Suprapubic skin (tissue), 4 donors: ENCODE results near the gene SHMT2. TPM values are rescaled to one million over a fixed set of nuclear protein-coding genes. Genes with fewer than 3 reads are reported as not detected.

Source experiments
- DNase-seq, 2 donors: peaks; one replicate each; pipeline ENCODE4 v3.0.0-alpha.2; 2019; ENCODE audit warnings: low spot score in 2 of 2
- H3K27ac ChIP-seq: fragments of 200-600 bp; sonication (generic); one replicate; pipeline ENCODE4 v1.5.1; 2019
- H3K27me3 ChIP-seq: fragments of 200-600 bp; sonication (generic); one replicate; pipeline ENCODE4 v1.5.1; 2019
- H3K36me3 ChIP-seq: fragments of 200-600 bp; sonication (generic); one replicate; pipeline ENCODE4 v1.5.1; 2019
- H3K4me1 ChIP-seq: fragments of 200-600 bp; sonication (generic); one replicate; pipeline ENCODE4 v1.5.1; 2019
- H3K4me3 ChIP-seq: fragments of 200-600 bp; sonication (generic); one replicate; pipeline ENCODE4 v1.5.1; 2019; ENCODE audit warnings: mild to moderate bottlenecking
- H3K9me3 ChIP-seq: fragments of 200-600 bp; sonication (generic); one replicate; pipeline ENCODE4 v1.5.1; 2019
- CTCF ChIP-seq, 2 donors: fragments of 200-600 bp in 1 of 2; fragments of 450-650 bp in 1 of 2; sonication (generic) in 1 of 2; IDR thresholded peaks; one replicate each; pipeline ENCODE4 v1.5.1; 2016 to 2019; ENCODE audit warnings: antibody characterized with exemption in 2 of 2, mild to moderate bottlenecking in 1 of 2, moderate library complexity in 1 of 2
- EP300 ChIP-seq: sonication (generic); formaldehyde crosslinking; IDR thresholded peaks from one replicate; pipeline ENCODE4 v1.6.1; 2017; ENCODE audit warnings: antibody characterized with exemption
- POLR2A ChIP-seq, 2 donors: fragments of 450-650 bp; IDR thresholded peaks; one replicate each; pipeline ENCODE4 v1.6.1; 2017; ENCODE audit warnings: antibody characterized with exemption in 2 of 2, mild to moderate bottlenecking in 2 of 2, moderate library complexity in 2 of 2
- POLR2AphosphoS5 ChIP-seq, 3 donors: sonication (generic); formaldehyde crosslinking; IDR thresholded peaks; one replicate each; pipeline ENCODE4 v1.6.1; 2017; ENCODE audit warnings: antibody characterized with exemption in 3 of 3
- WGBS: methylation state at CpG from one replicate; pipeline ENCODE4 v1.1.5; 2018; 5-methylcytosine and 5-hydroxymethylcytosine counted together
- total RNA-seq, 4 donors: library from RNA; depleted of rRNA; stranded (reverse); fragments of >200 nt; gene quantifications; one replicate each; pipeline ENCODE4 v1.1.0, GENCODE V29; 2016

SHMT2 gene
- total RNA-seq, 4 donors from 2014 or later = 53.5 to 87.2 (median 70.3) TPM

DNA sequence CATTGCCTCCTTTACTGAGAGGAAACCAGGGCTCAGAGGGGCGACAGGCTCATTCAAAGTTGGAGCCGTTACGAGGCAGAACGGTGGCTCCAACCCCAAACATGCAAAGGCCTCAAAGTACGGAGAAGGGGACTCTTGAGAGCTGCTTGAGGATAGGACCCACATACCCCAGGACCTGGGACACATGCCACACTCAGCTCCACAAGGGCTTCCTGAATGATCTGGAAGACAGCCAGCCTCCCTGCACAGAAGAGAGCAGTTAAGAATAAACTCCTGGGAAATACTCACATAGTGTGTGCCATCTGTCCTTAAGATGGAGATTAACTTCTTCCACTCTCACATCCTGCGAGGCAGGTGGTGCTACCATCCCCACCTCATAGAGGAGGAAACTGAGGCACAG lies 39.5 kb upstream of the SHMT2 start:
- no peaks in the 10 kb centered on the region for H3K9me3 ChIP-seq
- no peaks in the 10 kb centered on the region for H3K4me1 ChIP-seq
- no peak for DNase-seq
- no peak overlapping the region for H3K4me3 ChIP-seq
- no peaks in the 10 kb centered on the region for H3K27me3 ChIP-seq
- H3K27ac ChIP-seq = no peak overlapping the region
- 80% methylated on average over 2 of the region's 6 CpGs for WGBS
- TF ChIP-seq POLR2AphosphoS5 (IDR thresholded peaks at IDR 0.05) (no peak), POLR2A (IDR thresholded peaks at IDR 0.05) (no peak), EP300 (no peak), CTCF (IDR thresholded peaks at IDR 0.05) (no peak)
- H3K36me3 ChIP-seq = peaks cover 99% of the 10 kb centered on the region

DNA sequence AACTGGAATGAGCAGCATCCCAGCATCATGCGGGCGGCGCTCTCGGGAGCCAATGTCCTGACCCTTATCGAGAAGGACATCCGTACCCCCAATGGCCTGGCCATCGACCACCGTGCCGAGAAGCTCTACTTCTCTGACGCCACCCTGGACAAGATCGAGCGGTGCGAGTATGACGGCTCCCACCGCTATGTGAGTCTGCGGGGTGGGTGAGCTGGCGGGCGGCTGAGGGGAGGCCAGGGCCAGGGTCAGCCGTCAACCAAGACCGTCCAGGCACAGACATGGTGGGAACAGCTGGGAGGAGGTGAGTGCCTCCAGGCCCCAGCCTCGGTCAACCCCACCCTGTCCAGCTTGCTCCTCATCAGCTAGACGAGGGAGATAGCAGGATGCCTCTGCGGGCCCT lies 38.7 kb upstream of the SHMT2 start:
- Histone ChIP-seq H3K4me3 (no peak overlapping the region), H3K9me3 (no peaks in the 10 kb centered on the region), H3K4me1 (no peaks in the 10 kb centered on the region), H3K27ac (no peak overlapping the region), H3K27me3 (no peaks in the 10 kb centered on the region), H3K36me3 (peaks cover 99% of the 10 kb centered on the region)
- WGBS = 91% methylated on average over 10 of the region's 23 CpGs
- DNase-seq = no peak
- TF ChIP-seq POLR2A (IDR thresholded peaks at IDR 0.05) (no peak), EP300 (no peak), POLR2AphosphoS5 (IDR thresholded peaks at IDR 0.05) (no peak), CTCF (IDR thresholded peaks at IDR 0.05) (no peak)

DNA sequence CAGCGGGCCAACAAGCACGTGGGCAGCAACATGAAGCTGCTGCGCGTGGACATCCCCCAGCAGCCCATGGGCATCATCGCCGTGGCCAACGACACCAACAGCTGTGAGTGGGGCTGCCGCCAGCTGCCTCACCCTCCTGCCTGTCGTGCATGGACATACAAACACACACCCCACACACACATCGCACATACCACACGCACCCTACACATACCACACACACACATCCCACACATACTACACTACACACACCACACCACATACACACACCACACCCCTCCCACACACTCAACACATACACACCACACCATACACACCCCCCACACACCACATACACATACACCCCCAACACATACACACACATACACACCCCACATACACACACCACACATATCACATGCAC lies 38.1 kb upstream of the SHMT2 start:
- Histone ChIP-seq H3K27ac (no peak overlapping the region), H3K4me3 (no peak overlapping the region), H3K27me3 (no peaks in the 10 kb centered on the region), H3K4me1 (no peaks in the 10 kb centered on the region), H3K36me3 (peaks cover 99% of the 10 kb centered on the region), H3K9me3 (no peaks in the 10 kb centered on the region)
- no peak for DNase-seq
- WGBS = 72% methylated on average over 7 of the region's 11 CpGs
- TF ChIP-seq EP300 = no peak
- TF ChIP-seq CTCF (IDR thresholded peaks at IDR 0.05) = no peak
- TF ChIP-seq POLR2AphosphoS5 (IDR thresholded peaks at IDR 0.05) = no peak
- TF ChIP-seq POLR2A (IDR thresholded peaks at IDR 0.05) = no peak

GRCh38 chr12:57192920-57193319 lies 36.6 kb upstream of the SHMT2 start:
- no peak overlapping the region for H3K27ac ChIP-seq
- peaks cover 99% of the 10 kb centered on the region for H3K36me3 ChIP-seq
- H3K4me1 ChIP-seq = no peaks in the 10 kb centered on the region
- DNase-seq = no peak
- H3K9me3 ChIP-seq = no peaks in the 10 kb centered on the region
- H3K27me3 ChIP-seq = no peaks in the 10 kb centered on the region
- 88% methylated on average over 8 of the region's 16 CpGs for WGBS
- no peak overlapping the region for H3K4me3 ChIP-seq
- TF ChIP-seq POLR2A (IDR thresholded peaks at IDR 0.05) (no peak), EP300 (no peak), POLR2AphosphoS5 (IDR thresholded peaks at IDR 0.05) (no peak), CTCF (IDR thresholded peaks at IDR 0.05) (no peak)

GRCh38 chr12:57193706-57194245 lies 35.7 kb upstream of the SHMT2 start:
- H3K9me3 ChIP-seq = no peaks in the 10 kb centered on the region
- H3K27ac ChIP-seq = no peak overlapping the region
- TF ChIP-seq CTCF (IDR thresholded peaks at IDR 0.05) = no peak
- TF ChIP-seq POLR2A (IDR thresholded peaks at IDR 0.05) = no peak
- WGBS = 86% methylated on average over 17 of the region's 19 CpGs
- no peak overlapping the region for H3K4me3 ChIP-seq
- H3K4me1 ChIP-seq = no peaks in the 10 kb centered on the region
- peaks cover 99% of the 10 kb centered on the region for H3K36me3 ChIP-seq
- no peaks in the 10 kb centered on the region for H3K27me3 ChIP-seq
- DNase-seq = no peak
